ENCODE measurements around the gene CASP14. TPM values are rescaled to one million over a fixed set of nuclear protein-coding genes. Genes with fewer than 3 reads are reported as not detected.

CASP14 gene, protein sequence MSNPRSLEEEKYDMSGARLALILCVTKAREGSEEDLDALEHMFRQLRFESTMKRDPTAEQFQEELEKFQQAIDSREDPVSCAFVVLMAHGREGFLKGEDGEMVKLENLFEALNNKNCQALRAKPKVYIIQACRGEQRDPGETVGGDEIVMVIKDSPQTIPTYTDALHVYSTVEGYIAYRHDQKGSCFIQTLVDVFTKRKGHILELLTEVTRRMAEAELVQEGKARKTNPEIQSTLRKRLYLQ
- not detected in 5 replicates for total RNA-seq (2022; extraction: Qiagen RNA extraction)

DNA sequence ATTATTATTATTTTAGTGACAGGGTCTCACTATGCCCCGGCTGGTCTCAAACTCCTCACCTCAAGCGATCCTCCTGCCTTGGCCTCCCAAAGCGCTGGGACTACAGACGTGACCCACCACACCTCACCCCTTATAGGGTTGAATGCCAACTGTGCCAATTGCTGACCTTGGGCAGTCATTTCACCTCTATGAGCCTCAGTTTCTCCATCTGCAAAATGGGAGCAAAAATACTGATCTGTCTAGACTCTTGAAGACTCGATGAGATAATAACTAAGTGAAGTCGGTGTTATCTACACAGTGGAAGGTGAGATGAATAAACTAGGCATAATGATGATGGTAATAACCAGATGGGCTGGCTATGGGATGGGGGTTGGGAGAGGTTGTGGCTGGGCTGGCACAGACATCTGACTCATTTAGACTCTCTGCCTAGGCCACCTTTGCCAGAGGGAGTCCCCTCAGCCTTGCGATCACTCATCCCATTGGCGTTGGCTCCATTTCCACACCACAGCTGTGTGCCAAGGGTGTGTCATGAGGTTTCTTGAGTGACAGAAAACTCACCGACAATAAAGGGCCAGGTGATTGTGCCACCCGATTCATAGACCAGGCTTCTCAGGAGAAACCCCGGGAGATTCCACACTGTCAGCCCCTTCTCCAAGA is at the start of gene CASP14:
Gene CASP14 (plus strand): TSS at position 596 of the 657 bp plus-strand sequence. CDS start 2,772 bp downstream, outside the sequence.

DNA sequence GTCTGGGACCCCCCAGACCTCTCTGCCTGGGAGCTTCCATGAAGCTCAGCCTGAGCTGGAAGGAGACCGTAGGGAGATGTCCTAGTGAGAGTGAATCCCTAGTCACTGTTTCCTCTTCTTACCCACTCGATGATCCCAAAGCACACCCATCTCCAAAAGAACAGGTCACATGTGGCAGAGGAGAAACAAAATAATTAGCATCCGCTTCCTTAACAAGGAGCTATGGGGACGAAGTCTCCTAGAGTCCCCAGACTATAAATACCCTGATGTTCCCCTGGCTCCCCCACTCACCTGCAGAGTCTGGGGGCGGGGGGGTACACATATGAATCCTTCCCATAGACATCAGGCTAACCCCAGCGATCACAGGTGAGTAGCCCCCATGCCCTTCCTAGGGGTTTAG is 32.6 kb downstream of the CASP14 start, which contains the start of gene OR1I1:
Gene OR1I1 (plus strand): TSS at position 301 of the 400 bp plus-strand sequence. CDS start 4,855 bp downstream, outside the sequence.

GRCh38 chr19:15107061-15108010 is 58.1 kb downstream of the CASP14 start, which contains the start of gene SYDE1:
SYDE1 (plus strand) TSS chr19:15107401; CDS start chr19:15107434, 33 bp downstream.

Other genes with a start within 250 kb of the CASP14 start
- not detected in 5 replicates for gene OR7A5, start 214.3 kb upstream of the CASP14 start, total RNA-seq (2022; extraction: Qiagen RNA extraction)
- gene OR7C1, start 214.3 kb upstream of the CASP14 start, total RNA-seq (2022; extraction: Qiagen RNA extraction), result not detected in 5 replicates
- not detected in 5 replicates for gene OR7A10, start 200.6 kb upstream of the CASP14 start, total RNA-seq (2022; extraction: Qiagen RNA extraction)
- not detected in 5 replicates for gene OR7A17, start 163.3 kb upstream of the CASP14 start, total RNA-seq (2022; extraction: Qiagen RNA extraction)
- not detected in 5 replicates for gene OR7C2, start 108.0 kb upstream of the CASP14 start, total RNA-seq (2022; extraction: Qiagen RNA extraction)
- gene SLC1A6, start 69.6 kb upstream of the CASP14 start, total RNA-seq (2022; extraction: Qiagen RNA extraction), result not detected in 5 replicates
- gene OR1I1, start 32.7 kb downstream of the CASP14 start, total RNA-seq (2022; extraction: Qiagen RNA extraction), result not detected in 5 replicates
- 12.4 to 18.4 TPM (median 16.3 TPM) in 5 replicates for gene SYDE1, start 57.9 kb downstream of the CASP14 start, total RNA-seq (2022; extraction: Qiagen RNA extraction)
- 7.9 to 12.5 TPM (median 12.1 TPM) in 5 replicates for gene NOTCH3, start 151.5 kb downstream of the CASP14 start, total RNA-seq (2022; extraction: Qiagen RNA extraction)
- gene EPHX3, start 183.0 kb downstream of the CASP14 start, total RNA-seq (2022; extraction: Qiagen RNA extraction), result 0.06 to 0.12 TPM (median 0.07 TPM) in 3 of 5 replicates, not detected in the others

Measured in A549 treated with CORT108297 at 1 μM for 4 hours (cell line).